GM23248 (cell line): ENCODE data around the gene HIF3A.

Experiments
- EZH2 ChIP-seq: fragments of 200-600 bp; sonication (generic); IDR thresholded peaks from 2 replicates; pipeline ENCODE4 v1.6.1; 2018; ENCODE audit warnings: antibody characterized with exemption, mild to moderate bottlenecking; ENCODE audit not compliant: insufficient read depth, poor library complexity, severe bottlenecking
- EZH2phosphoT487 ChIP-seq: fragments of 200-600 bp; sonication (generic); IDR thresholded peaks from 2 replicates; pipeline ENCODE4 v1.6.1; 2018; ENCODE audit warnings: antibody characterized with exemption, moderate library complexity, mild to moderate bottlenecking, low read depth; ENCODE audit not compliant: insufficient read depth

- TF ChIP-seq EZH2 (no peak), EZH2phosphoT487 (no peak)
These were observed 48.3 kb downstream of the HIF3A start for GRCh38 chr19:46345157-46345556.
